Trophoblast cell (in vitro differentiated cells and primary cell): Measurements from ENCODE around the gene CCL3.
"Not testable (repeated sequence)": the region's sequence is repeated elsewhere in the genome, so short reads cannot be mapped to it uniquely, and the experiment has no call there.

Experiments used
- DNase-seq, 2 donors: peaks; one replicate each; pipeline ENCODE4 v3.0.0-alpha.2; 2016
- H2AFZ ChIP-seq: 2 replicates; pipeline ENCODE4 v1.6.1; 2013; ENCODE audit warnings: low read length, moderate library complexity, mild to moderate bottlenecking; ENCODE audit not compliant: insufficient read depth, poor library complexity
- H2AK5ac ChIP-seq: 2 replicates; pipeline ENCODE4 v1.6.1; 2013; ENCODE audit warnings: mild to moderate bottlenecking, low read length
- H2BK120ac ChIP-seq: 2 replicates; pipeline ENCODE4 v1.6.1; 2013; ENCODE audit warnings: low read length, mild to moderate bottlenecking, moderate library complexity; ENCODE audit not compliant: insufficient read depth, poor library complexity
- H2BK12ac ChIP-seq: 2 replicates; pipeline ENCODE4 v1.6.1; 2013; ENCODE audit warnings: mild to moderate bottlenecking, low read length, moderate library complexity
- H2BK5ac ChIP-seq: 2 replicates; pipeline ENCODE4 v1.6.1; 2013; ENCODE audit warnings: low read length, low read depth, moderate library complexity, mild to moderate bottlenecking; ENCODE audit not compliant: poor library complexity
- H3K14ac ChIP-seq: 2 replicates; pipeline ENCODE4 v1.6.1; 2013; ENCODE audit warnings: mild to moderate bottlenecking, low read length
- H3K18ac ChIP-seq: 2 replicates; pipeline ENCODE4 v1.6.1; 2013; ENCODE audit warnings: mild to moderate bottlenecking, low read length
- H3K23ac ChIP-seq: 2 replicates; pipeline ENCODE4 v1.6.1; 2013; ENCODE audit warnings: low read length
- H3K27ac ChIP-seq: 2 replicates; pipeline ENCODE4 v1.5.1; 2013; ENCODE audit warnings: low read depth, mild to moderate bottlenecking, inconsistent platforms, low read length, moderate library complexity
- H3K27me3 ChIP-seq: 2 replicates; pipeline ENCODE4 v1.6.1; 2013; ENCODE audit warnings: inconsistent platforms, mild to moderate bottlenecking, low read length, moderate library complexity; ENCODE audit not compliant: insufficient read depth
- H3K36me3 ChIP-seq, 2 experiments: 1 replicate in 1 of 2; 2 replicates in 1 of 2; pipeline ENCODE4 v1.6.1; 2013; ENCODE audit warnings: low read length in 2 of 2, mild to moderate bottlenecking in 2 of 2, moderate library complexity in 1 of 2; ENCODE audit not compliant: insufficient read depth in 2 of 2, control insufficient read depth in 1 of 2
- H3K4ac ChIP-seq: 2 replicates; pipeline ENCODE4 v1.6.1; 2013; ENCODE audit warnings: low read depth, mild to moderate bottlenecking, low read length, moderate library complexity
- H3K4me1 ChIP-seq, 2 experiments: 1 replicate in 1 of 2; 2 replicates in 1 of 2; pipeline ENCODE4 v1.6.1; 2013; ENCODE audit warnings: low read length in 2 of 2, mild to moderate bottlenecking in 2 of 2, moderate library complexity in 1 of 2; ENCODE audit not compliant: insufficient read depth in 2 of 2, control insufficient read depth in 1 of 2
- H3K4me2 ChIP-seq: 2 replicates; pipeline ENCODE4 v1.6.1; 2013; ENCODE audit warnings: inconsistent platforms, mild to moderate bottlenecking, low read length, moderate library complexity
- H3K4me3 ChIP-seq: 2 replicates; pipeline ENCODE4 v1.5.1; 2013; ENCODE audit warnings: mild to moderate bottlenecking, low read depth, low read length, inconsistent platforms
- H3K79me1 ChIP-seq: one replicate; pipeline ENCODE4 v1.6.1; 2013; ENCODE audit warnings: low read length
- H3K79me2 ChIP-seq: 2 replicates; pipeline ENCODE4 v1.6.1; 2013; ENCODE audit warnings: low read length, mild to moderate bottlenecking; ENCODE audit not compliant: control insufficient read depth, insufficient read depth, poor library complexity
- H3K9ac ChIP-seq: 2 replicates; pipeline ENCODE4 v1.6.1; 2013; ENCODE audit warnings: mild to moderate bottlenecking, low read length
- H3K9me3 ChIP-seq: 2 replicates; pipeline ENCODE4 v1.6.1; 2013; ENCODE audit warnings: low read depth, mild to moderate bottlenecking, control low read depth, inconsistent platforms, low read length; ENCODE audit not compliant: insufficient read depth
- H4K12ac ChIP-seq: 2 replicates; pipeline ENCODE4 v1.6.1; 2013; ENCODE audit warnings: low read depth, mild to moderate bottlenecking, low read length, moderate library complexity
- H4K8ac ChIP-seq: 2 replicates; pipeline ENCODE4 v1.6.1; 2013; ENCODE audit warnings: low read depth, mild to moderate bottlenecking, low read length, moderate library complexity
- H4K91ac ChIP-seq: one replicate; pipeline ENCODE4 v1.6.1; 2013; ENCODE audit warnings: low read depth, mild to moderate bottlenecking, low read length, moderate library complexity
- WGBS: extraction: QIAGEN DNeasy Blood & Tissue Kit; methylation state at CpG from one replicate; pipeline ENCODE4 v1.1.7; 2013; ENCODE audit warnings: missing lambda C conversion rate; ENCODE audit not compliant: insufficient read length, insufficient coverage; ENCODE audit errors: extremely low coverage; 5-methylcytosine and 5-hydroxymethylcytosine counted together

CCL3 gene

GRCh38 chr17:36127199-36127893 is 37.4 kb upstream of the CCL3 start:
- Histone ChIP-seq H3K27me3 (no peaks in the 10 kb centered on the region), H2BK5ac (no peak overlapping the region), H4K91ac (no peak overlapping the region), H2AFZ (no peak overlapping the region), H3K4me3 (no peak overlapping the region), H2BK120ac (no peak overlapping the region), H3K4me2 (no peak overlapping the region), H3K27ac (no peak overlapping the region), H4K8ac (no peak overlapping the region), H3K14ac (no peak overlapping the region), H3K4ac (no peak overlapping the region), H3K23ac (no peak overlapping the region), H2BK12ac (no peak overlapping the region), H3K36me3 (no peaks in the 10 kb centered on the region), H3K79me2 (no peaks in the 10 kb centered on the region), H2AK5ac (no peak overlapping the region), H3K4me1 (no peaks in the 10 kb centered on the region), H3K9me3 (peaks cover 12% of the 10 kb centered on the region), H3K9ac (no peak overlapping the region), H3K79me1 (no peaks in the 10 kb centered on the region), H4K12ac (no peak overlapping the region), H3K18ac (no peak overlapping the region)
- no CpG with 5 or more reads among the region's 7 CpGs for WGBS
- peak in 1 of 2 donors; percentile 12 for DNase-seq

DNA sequence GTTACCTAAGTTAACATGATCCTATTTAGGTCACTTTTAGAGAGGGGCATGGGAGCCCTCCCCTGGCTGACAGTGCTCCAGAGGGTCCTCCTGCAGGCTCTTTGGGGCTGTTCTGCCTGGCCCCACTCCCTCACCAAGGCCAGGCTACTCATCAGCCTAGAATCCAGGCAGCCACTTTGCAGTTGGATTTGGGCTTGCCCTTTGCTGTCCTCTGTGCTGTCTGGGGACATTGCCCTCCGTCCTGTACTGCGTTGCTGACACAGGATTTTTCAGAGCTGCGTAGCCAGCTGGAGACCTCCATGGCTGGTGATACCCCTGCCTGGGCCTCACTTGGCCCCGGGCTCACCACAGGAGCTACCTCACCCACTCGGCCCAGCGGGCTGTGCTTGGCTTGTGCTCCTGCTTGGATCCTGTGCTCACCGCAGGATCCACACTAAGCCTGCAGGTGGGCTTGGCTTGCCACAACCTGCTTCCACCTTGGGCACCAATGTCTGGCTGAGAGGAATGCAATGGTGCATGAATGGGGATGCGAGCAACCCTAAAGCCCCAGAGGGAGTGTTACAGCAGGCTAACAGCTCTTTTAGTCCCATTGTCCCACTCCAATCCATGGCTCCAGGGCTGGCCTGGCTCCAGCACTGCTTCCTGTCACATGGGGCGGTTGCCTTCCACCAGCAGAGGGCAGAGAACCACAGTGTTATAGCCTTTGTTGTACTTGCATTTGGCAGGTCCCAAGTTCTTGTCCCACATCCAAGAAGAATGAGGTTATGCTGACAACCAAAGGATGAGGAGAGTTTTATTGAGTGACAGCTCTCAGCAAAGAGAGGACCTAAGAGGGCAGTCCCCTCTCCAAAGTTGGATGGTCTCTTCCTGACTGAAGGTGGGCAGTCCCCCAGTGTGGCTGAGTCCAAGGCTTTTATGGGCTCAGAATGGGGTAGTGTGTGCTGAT is 35.2 kb upstream of the CCL3 start:
- Histone ChIP-seq H2AK5ac (no peak overlapping the region), H4K8ac (no peak overlapping the region), H3K23ac (no peak overlapping the region), H2BK5ac (no peak overlapping the region), H3K79me2 (no peaks in the 10 kb centered on the region), H3K9me3 (peaks cover 13% of the 10 kb centered on the region), H3K9ac (peak overlapping the region; percentile 1), H3K18ac (no peak overlapping the region), H3K27me3 (no peaks in the 10 kb centered on the region), H3K4me3 (no peak overlapping the region), H4K91ac (no peak overlapping the region), H3K79me1 (no peaks in the 10 kb centered on the region), H3K4ac (no peak overlapping the region), H2BK12ac (no peak overlapping the region), H2BK120ac (no peak overlapping the region), H2AFZ (no peak overlapping the region), H3K36me3 (no peaks in the 10 kb centered on the region), H3K4me1 (no peaks in the 10 kb centered on the region), H3K14ac (no peak overlapping the region), H3K27ac (no peak overlapping the region), H3K4me2 (no peak overlapping the region), H4K12ac (no peak overlapping the region)
- DNase-seq: no peak
- WGBS: no CpG with 5 or more reads among the region's 9 CpGs

DNA sequence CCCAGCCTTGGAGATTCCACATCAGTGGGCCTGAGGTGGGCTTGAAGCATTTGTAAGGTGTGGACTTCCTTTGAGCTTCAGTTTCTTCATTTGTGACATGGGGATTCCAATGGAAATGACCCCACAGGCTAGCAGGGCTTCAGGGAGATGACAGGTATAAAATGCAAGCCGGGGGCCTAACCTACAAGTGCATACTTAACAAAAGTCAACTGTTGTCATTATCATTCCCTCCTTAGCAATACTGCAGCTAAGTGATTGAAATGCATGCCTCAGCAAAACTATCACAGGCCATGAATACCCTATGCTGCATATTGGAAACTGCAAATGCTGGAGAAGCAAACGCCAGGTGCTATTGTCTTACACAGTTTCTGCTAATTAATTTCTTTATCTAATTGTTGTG is 33.5 kb upstream of the CCL3 start:
- Histone ChIP-seq H2BK5ac (no peak overlapping the region), H3K79me1 (no peaks in the 10 kb centered on the region), H3K9me3 (peaks cover 13% of the 10 kb centered on the region), H3K4me1 (no peaks in the 10 kb centered on the region), H4K8ac (no peak overlapping the region), H3K14ac (no peak overlapping the region), H3K36me3 (no peaks in the 10 kb centered on the region), H3K9ac (no peak overlapping the region), H3K27me3 (no peaks in the 10 kb centered on the region), H2AK5ac (no peak overlapping the region), H3K4me3 (no peak overlapping the region), H3K4me2 (no peak overlapping the region), H3K18ac (no peak overlapping the region), H2BK12ac (no peak overlapping the region), H3K27ac (no peak overlapping the region), H3K79me2 (no peaks in the 10 kb centered on the region), H3K4ac (no peak overlapping the region), H2BK120ac (no peak overlapping the region), H2AFZ (no peak overlapping the region), H3K23ac (no peak overlapping the region), H4K12ac (no peak overlapping the region), H4K91ac (no peak overlapping the region)
- WGBS: no CpG with 5 or more reads among the region's 2 CpGs
- no peak for DNase-seq

- H3K4ac ChIP-seq, H3K4me3 ChIP-seq, H3K14ac ChIP-seq, H3K23ac ChIP-seq, H2BK12ac ChIP-seq, H3K27ac ChIP-seq, H4K12ac ChIP-seq, H3K4me1 ChIP-seq, H3K4me2 ChIP-seq, H4K91ac ChIP-seq, H2BK5ac ChIP-seq, H2AFZ ChIP-seq, H3K36me3 ChIP-seq, H2BK120ac ChIP-seq, H3K79me1 ChIP-seq, H3K18ac ChIP-seq, H3K79me2 ChIP-seq, H3K9ac ChIP-seq, H2AK5ac ChIP-seq, H3K27me3 ChIP-seq, DNase-seq, H4K8ac ChIP-seq: not testable (repeated sequence)
- no CpG with 5 or more reads among the region's 6 CpGs for WGBS
- H3K9me3 ChIP-seq: peaks cover 11% of the 10 kb centered on the region
Measured at GRCh38 chr17:36121099-36121498, 31.2 kb upstream of the CCL3 start.
